NCI-H345 (cell line): ENCODE data around the gene SFMBT1.
"Not testable (repeated sequence)": the region's sequence is repeated elsewhere in the genome, so short reads cannot be mapped to it uniquely, and the experiment has no call there.

Experiments used
- DNase-seq: peaks from one replicate; lab custom pipeline; 2025; lab: John Stamatoyannopoulos, UW

SFMBT1 gene

DNA sequence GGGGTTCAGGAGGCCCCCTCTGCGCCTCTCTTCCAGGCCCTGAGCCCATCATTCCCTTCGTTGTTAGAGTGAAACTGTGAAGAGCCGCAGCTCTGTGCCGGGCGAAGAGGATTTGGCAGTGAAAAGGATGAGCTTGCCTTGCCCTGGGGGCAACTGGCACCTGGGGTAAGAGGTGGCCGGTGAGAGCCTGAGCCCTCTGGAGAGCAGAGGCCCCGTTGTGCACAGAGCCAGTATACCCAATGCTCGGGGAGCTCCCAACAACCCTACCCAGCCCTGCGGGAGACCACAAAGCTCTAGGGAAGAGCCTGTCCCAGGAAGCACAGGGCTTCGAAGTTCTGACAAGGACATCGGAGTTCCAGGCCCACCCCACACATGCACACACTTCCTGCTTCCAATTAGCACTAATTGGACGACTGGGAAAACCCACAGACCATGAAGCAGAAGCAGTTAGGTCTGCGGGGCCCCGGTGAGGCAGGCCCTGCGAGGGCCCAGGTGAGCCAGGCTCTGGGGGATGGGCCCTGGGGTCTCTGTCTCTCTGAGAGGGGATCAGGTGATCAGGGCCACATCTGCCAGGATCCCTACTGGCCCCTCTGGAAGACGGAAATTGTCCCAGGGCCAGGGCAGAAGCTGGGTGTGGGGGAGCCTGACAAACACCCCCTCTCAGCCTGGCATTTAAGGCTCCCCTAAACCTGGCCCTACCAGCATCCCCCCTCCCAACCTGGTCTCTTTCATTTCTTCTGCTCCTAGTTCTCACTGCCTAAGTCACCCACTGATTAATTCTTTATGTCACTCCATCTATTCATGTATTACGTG is 27.9 kb upstream of the SFMBT1 start:
- no peak for DNase-seq

DNA sequence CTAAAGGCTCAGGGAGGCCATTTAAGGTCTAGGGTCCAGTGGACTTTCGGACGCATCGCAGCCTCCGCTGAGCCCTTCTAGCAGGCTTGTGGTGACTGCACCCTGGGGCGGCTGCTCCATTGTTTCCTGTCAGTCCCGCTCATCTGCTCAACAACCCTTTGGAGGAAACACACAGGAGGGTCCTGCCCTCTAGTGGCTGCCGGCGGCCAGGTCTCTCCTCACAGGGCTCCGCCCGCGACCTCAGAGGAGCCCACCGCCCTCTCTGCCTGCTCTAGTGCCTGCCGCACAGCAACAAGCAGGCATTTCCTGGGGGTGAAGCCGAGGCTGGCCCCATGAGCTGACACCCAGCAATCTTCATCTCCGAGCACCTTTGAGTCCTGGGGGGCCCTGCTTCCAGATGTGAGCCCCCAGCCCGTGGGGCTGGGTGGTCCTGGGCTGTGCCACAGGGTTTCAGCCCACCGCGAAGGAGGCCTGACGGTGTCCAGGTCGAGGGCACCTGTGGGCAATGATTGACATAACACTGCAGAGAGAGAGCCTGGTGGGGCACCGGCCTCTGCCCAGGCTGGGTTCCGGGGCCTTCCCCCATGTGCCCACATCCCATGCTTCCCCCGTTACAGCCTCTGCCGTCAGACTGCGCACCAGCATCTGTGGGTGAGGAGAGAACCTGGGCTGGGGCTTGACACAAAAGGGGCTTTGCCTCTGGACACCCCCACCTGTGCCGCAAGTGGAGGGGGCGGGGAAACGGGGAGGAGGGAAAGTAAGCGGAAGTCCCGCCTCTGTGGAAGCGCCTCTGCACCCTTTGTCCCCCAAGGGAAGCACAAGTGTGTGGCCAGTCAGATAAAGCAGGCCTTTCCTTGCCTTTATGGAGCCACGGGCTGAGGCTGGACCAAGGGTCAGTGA is 27.0 kb upstream of the SFMBT1 start:
- peak; percentile 64 for DNase-seq

DNA sequence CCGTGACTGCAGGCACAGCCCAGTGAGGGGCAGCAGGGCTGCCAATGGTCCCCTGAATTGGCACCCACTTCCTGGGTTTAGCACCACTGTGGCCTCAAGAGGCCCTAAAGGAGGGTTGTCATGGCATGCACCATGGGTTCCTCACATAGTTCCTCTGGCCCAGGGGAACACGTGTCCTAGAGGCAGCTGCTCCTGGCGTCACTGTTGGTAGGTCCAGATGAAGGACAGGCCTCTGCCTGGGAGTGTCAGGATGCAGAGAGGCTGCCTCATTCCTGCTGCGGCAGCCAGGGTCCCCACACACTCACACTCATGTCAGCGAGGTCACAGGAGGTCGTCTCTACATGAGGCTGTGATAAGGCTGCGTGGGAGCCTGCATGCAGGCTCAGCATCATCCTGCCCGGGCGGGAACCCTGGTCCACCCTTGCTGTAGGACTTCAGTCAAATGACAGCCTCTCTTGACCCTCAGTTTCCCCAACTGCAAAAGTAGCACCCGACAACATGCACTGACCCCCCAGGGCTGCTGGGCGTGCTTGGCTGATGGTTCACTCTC is 26.1 kb upstream of the SFMBT1 start:
- DNase-seq, result no peak

DNA sequence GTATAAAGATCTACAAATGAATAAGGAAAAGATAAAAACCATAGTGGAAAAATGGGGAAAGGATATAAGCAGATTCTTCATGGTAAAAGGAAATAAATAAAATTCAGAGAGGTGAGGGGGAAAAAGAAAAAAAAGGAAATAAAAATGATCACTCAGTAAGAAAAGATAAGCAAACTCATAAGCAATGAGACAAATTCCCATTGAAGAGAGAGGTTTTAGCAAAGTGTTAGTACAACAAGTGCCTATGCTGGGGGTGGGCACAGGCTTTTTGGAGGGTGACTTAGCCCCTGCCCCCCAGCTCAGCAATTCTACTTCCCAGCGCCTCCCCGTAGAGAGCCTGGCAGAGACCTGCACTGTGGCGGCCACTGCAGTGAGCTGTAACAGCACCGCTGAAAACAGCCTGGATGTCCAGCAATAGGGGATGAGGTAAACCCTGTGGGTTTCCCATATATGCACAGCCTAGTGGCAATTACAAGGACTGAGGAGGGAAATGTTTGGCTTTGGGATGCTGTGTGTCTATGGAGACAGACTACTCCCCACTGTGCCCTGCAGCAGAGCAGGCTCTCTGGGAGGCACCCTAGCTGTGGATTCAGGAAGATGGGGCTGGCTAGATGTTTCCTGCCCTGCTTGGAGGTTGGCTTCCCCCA is 23.7 kb upstream of the SFMBT1 start:
- no peak for DNase-seq

DNA sequence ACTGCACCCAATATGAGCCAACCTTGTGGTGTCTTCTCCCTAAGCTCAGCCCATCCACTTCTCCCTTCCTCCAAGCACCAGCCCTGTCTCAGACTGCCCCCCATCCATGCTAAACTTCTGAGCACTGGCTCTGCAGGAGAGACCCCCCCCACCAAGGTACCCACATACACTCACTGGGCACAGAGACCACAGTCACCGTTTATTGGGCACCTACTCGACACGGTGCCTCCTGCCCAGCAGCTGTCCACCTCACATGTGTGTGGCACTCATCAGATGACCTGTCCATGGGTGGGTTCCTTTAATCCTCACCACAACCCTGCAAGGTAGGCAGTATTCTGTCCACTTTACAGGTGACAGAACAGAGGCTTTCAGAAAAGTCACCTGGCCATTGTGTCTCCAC is 22.3 kb upstream of the SFMBT1 start:
- DNase-seq, result no peak

DNA sequence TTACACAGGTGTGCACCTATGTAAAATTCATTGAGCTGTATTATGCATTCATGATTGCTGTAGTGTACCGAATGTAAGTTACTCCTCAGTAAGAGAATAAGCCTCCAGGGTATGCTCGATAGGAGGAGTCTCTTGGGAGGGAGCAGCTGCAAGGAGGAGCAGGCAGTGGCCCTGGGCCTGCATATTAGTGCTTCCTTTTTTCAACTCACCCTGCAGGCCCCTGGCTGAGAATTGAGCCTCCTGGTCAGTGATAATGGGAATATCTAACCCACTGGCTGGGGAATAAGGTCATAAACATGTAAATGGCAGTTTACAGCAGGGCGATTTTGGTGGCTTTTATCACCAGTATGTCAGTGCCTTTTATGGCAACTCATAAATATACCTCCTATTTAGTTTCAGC is 21.7 kb upstream of the SFMBT1 start:
- peak; percentile 8 for DNase-seq

DNA sequence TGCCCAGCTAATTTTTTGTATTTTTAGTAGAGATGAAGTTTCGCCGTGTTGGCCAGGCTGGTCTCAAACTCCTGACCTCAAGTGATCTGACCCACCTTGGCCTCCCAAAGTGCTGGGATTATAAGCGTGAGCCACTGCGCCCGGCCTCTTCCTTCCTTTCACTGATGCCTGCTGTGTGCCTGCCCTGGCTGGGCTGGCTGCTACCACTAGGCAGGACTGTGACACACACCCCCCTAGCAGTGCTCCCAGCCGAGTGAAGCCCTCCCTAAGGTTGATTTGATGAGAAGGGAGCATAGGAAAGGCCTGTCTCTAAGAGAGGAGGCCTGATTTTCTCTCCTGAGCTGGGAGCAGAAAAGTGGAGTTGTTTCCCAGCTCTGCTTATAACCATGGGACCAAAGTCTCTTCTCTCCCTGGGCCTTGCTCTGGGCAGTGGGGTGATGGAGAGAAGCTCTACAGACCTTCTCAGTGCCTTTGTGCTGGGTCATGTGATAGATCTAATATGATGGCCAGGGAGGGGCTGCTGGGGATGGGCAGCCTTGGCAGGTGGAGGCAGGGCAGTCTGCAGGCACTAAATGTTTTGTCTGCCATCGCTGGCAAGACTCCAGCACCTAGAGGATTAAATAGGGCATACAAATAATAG is 20.1 kb upstream of the SFMBT1 start:
- DNase-seq, result peak; percentile 65

DNA sequence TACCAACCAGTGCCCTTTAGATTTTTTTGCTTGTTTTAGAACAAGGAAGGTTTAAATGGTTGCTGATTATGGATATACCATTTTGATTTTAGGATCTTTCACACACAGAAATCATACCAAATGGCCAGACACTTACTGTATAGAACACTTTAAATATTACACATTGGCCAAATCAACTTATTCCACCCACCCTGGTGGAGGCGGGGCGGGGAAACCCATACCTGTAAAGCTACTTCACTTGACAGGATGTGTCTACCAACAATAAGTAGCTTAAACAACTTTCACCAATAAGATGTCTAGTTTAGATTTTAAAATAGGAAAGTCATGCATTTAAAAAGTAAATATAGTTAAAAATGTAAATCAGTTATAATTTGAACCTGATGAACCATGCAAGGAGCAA is 17.0 kb upstream of the SFMBT1 start:
- no peak for DNase-seq

DNA sequence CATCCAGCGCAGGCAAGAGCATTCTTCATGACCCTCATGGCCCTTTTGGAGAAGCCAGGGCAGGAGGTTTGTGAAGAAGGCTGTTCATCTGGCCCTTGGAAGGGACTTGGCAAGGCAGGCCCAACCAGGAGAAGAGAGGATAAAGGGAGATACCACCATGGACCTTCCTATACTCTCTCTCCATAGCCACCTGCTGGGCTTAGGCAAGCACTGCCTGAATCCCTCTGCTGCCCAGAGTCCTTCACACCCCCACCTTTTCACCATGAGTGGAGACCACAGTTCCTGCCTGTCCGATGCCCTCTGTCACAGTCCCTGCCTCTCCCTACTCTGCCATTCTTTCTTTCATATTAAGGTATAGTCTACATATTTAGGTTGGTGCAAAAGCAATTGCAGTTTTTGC is 10.6 kb upstream of the SFMBT1 start:
- no peak for DNase-seq

DNA sequence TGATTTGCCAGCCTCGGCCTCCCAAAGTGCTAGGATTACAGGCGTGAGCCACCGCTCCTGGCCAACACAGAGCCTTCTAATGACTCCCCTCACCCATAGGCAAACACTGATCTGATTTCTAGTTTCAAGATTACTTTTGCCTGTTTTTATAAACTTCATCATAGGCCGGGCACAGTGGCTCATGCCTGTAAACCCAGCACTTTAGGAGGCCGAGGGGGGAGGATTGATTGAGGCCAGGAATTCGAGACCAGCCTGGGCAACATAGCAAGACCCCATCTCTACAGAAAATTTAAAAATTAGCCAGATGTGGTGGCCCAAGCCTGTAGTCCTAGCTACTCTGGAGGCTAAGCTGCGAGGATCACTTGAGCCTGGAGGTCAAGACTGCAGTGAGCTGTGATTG is 8.4 kb upstream of the SFMBT1 start:
- DNase-seq, result not testable (repeated sequence)

DNA sequence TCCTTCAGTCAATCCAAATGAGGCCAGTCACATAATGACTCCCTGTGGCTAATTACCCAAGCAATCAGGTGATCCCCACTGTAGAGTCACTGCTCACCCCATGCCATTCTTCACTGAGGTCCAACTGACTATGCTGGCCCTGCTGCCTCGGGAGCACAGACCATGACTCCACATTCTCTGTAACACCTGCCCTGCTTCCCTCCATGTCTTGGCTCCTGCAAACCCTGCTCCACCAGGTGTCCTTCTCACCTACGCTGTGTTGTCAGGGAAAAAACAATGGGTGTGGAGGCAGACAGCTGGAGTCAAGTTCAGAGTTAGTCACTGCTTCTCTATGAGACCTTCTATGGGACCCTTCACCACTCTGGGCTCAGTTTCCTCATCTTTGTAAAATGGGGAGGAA is 6.1 kb upstream of the SFMBT1 start:
- no peak for DNase-seq

DNA sequence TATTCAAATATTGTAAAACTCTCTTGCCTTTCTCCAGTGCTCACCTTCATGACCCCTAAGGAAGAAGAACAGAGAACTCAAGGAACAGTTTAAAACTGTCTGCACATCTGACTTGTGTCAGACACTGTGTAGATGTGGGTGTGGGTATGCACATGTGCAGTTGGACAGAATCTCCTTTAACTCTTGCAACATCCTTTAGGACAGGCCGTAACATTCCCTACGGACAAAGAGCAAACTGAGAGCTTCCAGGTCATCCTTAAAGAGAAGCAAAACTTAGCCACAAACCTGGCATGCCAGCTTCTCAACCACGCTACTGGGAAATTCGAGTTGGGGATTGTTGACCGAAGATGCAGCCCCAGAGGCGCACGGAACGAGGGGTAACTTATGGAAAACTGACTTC is 4.1 kb upstream of the SFMBT1 start:
- no peak for DNase-seq

DNA sequence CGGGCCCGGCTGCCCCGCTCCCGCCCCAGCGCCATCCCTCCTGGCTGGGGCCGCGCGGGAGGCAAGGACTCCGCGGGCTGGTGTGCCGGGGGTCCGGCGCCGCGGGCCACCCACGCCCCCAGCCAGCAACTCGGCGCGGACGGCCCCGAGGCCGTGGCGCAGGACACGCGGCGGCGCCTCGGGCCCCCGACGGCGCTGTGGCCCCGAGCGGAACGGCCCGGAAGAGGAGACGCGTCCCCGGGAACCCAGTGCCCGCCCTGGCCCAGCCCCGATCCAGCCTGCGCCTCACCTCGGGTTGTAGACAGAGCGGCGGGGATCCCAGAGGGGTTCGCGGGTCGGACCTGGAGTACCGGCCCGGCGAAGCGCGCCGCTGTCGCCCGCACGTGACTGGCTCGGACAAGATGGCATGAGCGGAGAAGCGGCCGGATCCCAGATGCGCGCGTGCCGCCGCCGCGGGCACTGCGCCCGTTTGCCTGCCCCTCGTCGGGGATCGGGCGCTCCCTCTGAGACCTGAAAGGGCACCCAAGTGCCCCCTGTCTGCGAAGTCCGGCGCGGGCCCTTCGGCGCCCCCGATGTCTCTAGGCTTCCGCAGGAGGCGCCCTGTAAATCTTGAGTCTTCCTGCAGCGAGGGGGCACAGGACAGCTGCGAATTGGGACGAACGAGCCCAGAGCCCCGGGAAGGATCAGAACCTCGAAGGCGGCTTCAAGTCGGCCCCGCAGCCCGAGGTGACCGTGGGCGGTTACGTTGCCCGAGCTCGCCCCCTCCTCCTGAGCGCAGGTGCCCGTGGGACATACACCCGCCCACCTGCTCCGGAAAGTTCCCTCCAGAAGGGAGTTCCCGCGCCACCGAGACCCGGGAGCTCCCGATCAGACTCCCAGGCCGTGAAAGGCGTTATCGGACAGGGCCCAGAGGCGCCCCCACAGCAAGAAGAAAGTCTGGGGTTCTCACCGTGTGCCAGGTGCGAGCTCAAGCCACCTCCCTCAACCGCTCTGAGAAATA is 598 bp upstream of the SFMBT1 start:
- DNase-seq, result no peak

DNA sequence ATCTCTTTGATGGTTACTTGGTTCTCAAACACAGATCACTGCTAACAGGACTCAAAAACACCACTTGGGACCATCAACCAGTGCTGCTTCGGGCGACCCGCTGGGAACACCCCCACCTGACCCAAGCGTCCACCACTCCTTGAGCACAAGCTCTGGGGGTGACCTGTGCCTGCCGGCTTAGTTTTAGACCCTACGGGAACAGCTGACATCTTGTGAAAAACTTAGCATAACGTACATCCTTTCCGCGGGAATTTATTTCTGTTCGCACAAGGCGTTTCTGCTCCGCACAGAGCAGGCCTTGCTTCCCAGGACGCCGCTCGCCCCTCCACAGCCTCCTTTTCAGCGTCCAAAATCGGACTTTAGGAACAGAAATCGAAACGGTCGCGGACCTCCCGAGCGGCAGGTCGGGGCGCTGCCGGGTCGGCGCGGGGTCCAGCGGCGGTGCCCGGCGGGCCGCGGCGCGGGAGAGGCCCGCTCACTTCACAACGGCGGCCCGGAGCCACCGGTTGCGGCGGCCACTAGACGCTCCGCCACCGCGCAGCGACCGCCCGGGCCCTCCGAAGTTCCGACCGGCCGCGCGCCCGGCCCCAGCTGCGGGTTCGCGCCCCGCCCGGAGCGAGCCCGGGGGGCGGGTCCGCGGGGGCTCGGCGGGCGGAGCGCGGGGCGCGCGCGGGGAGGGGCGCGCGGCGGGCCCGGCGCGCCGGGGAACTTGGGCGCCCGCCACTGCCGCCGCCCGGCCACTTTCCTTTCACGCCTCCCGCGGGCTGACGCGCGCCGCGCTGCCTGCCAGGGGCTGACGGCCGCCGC is 959 bp downstream of the SFMBT1 start:
- DNase-seq, result peak; percentile 49

DNA sequence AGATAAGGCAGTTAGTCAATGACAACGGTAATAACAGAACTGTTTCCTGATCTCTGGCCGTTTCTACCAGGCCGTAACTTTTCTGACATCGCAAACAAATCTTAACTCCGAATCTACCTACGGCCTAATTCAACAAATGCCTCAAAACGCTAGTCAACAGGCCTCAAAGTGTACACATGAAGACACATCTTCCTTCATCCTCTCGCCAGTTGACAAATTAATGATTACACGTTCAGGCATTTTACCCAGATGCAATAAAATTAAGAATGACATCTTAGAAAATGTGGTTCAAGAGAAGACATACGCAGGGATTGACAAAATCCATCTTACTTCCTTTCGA is 1.5 kb downstream of the SFMBT1 start:
- no peak for DNase-seq

DNA sequence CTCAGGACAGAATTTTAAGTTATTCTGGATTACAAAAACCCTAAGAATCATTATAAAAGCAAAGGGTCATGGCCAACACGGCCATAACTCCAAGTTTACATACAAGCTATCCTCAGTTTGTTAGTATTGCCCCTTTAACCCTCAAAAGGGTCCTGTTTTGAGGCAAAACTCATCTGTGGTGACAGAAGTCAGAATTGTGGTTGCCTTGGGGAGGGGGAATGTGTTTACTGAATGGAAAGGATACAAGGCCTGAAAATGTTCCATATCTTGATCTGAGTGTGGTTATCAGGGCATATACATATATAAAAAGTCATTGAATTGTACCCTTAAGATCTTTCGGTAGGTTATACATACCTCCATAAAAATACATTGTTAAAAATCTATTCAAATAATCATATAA is 2.1 kb downstream of the SFMBT1 start:
- DNase-seq, result no peak

DNA sequence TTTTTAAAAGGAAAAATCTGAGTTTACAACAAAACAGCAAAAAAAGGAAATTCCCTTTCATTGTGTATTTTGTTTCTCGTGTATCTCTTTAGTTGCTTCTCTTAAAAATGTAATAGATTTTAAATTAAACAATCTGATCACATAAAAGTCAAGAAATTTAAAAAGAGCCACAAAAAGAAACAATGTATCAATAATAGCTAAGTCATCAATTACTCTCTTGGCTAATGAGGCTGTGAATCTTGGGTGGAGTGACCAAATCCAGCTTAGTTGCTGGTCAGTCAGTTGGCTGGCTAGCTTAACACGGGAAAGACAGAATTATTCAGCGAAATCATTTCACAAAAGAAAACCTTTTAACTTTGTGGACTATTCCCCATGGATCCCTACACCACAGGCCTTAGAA is 3.2 kb downstream of the SFMBT1 start:
- DNase-seq, result no peak

DNA sequence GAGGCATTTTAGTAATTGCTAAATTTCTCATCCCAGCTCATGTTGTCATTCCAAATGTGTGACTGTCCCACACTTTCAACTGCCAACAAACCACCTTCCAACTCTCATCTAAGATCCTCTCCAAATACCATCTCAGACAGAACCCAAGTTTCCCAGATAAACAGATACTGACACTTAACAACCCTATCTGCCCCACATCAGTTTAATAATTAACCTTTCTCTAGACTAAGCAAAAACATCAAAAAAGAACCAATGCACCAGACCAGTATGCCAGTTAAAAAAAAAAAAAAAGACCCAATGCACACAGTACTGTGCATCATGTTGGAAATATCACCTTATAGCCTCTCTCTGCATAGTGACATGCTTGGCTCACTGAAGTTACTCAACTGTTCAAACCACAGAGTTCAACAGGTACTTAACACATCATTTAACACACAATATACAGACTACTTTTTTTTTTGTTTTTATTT is 5.5 kb downstream of the SFMBT1 start:
- no peak for DNase-seq

DNA sequence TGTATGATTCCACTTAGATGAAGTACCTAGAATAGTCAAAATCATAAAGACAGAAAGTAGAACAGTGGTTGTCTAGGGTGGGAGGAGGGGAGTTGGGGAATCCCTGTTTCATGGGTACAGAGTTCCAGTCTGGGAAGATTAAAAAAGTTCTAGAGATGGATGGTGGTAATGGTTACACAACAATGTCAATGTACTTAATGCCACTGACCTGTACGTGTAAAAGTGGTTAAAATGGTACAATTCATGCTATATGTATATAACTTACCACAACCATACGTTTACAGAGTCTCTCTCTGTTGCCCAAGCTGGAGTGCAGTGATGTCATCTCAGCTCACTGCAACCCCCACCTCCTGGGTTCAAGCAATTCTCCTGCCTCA is 6.5 kb downstream of the SFMBT1 start:
- DNase-seq, result no peak
